ENCODE results near the gene NLRP10.

NLRP10 gene

GRCh38 chr11:7955191-7955590, 10.1 kb downstream of the NLRP10 start:
- TF ChIP-seq CTCF (IDR thresholded peaks at IDR 0.05) = no peak

GRCh38 chr11:7949934-7950333, 15.3 kb downstream of the NLRP10 start:
- no peak for TF ChIP-seq CTCF (IDR thresholded peaks at IDR 0.05)

- no peak for TF ChIP-seq CTCF (IDR thresholded peaks at IDR 0.05)
Measured at GRCh38 chr11:7944123-7944522, 21.1 kb downstream of the NLRP10 start.

- no peak for TF ChIP-seq CTCF (IDR thresholded peaks at IDR 0.05)
Measured at GRCh38 chr11:7941608-7942007, 23.6 kb downstream of the NLRP10 start, which contains the start of gene OR10A3. OR10A3 (minus strand) TSS chr11:7941708; CDS start chr11:7939520, 2,188 bp downstream.

GRCh38 chr11:7941146-7941545, 24.1 kb downstream of the NLRP10 start:
- TF ChIP-seq CTCF (IDR thresholded peaks at IDR 0.05) = no peak

- TF ChIP-seq CTCF (IDR thresholded peaks at IDR 0.05) = no peak
Measured at GRCh38 chr11:7936615-7937014, 28.6 kb downstream of the NLRP10 start.

- no peak for TF ChIP-seq CTCF (IDR thresholded peaks at IDR 0.05)
Measured at GRCh38 chr11:7931168-7931567, 34.1 kb downstream of the NLRP10 start, which contains the start of gene OR10A6. OR10A6 (minus strand) TSS chr11:7931268; CDS start chr11:7928662, 2,606 bp downstream.

GRCh38 chr11:7927635-7928034, 37.6 kb downstream of the NLRP10 start:
- no peak for TF ChIP-seq CTCF (IDR thresholded peaks at IDR 0.05)
